IMR-90 (cell line): Measurements from ENCODE around the gene KLK14. TPM values are rescaled to one million over a fixed set of nuclear protein-coding genes. Genes with fewer than 3 reads are reported as not detected.

Source experiments
- ATAC-seq: fragments of 200-7000 bp; cut with Tn5 transposase; 2 replicates; pipeline ENCODE4 v1.9.1; 2020; ENCODE audit warnings: low read depth, mild to moderate bottlenecking, moderate library complexity
- BruUV-seq: library from RNA; stranded (reverse); fragments of 400-500 nt; replicated peaks from 2 replicates; lab custom pipeline; 2021; lab: Mats Ljungman, UMichigan
- CTCF ChIA-PET: fragments of 300-600 bp; formaldehyde crosslinking; extraction: SDS; loops from one replicate; lab custom pipeline; 2021; ENCODE audit warnings: antibody characterized with exemption; lab: Yijun Ruan, JAX
- POLR2A ChIA-PET: fragments of 300-600 bp; sonication (Branson Sonifier 250); formaldehyde crosslinking; loops from one replicate; lab custom pipeline; 2022; ENCODE audit warnings: antibody characterized with exemption; ENCODE audit not compliant: unreplicated experiment; lab: Charles Lee
- DNase-seq: peaks from one replicate; pipeline ENCODE4 v3.0.0; 2013
- H2AFZ ChIP-seq: replicated peaks from 2 replicates; pipeline ENCODE3; 2013; ENCODE audit warnings: low read length, mild to moderate bottlenecking; ENCODE audit not compliant: poor library complexity
- H2AK5ac ChIP-seq: 2 replicates; pipeline ENCODE4 v1.6.1; 2013; ENCODE audit warnings: low read depth, low read length, inconsistent platforms
- H2AK9ac ChIP-seq: replicated peaks from 2 replicates; pipeline ENCODE3; 2013; ENCODE audit warnings: mild to moderate bottlenecking, low read depth, low read length, moderate library complexity; ENCODE audit not compliant: poor library complexity
- H2BK120ac ChIP-seq: 2 replicates; pipeline ENCODE4 v1.6.1; 2013; ENCODE audit warnings: low read depth, low read length, inconsistent platforms
- H2BK15ac ChIP-seq: 3 replicates; pipeline ENCODE4 v1.6.1; 2013; ENCODE audit warnings: low read depth, low read length, inconsistent platforms
- H2BK20ac ChIP-seq: 2 replicates; pipeline ENCODE4 v1.6.1; 2013; ENCODE audit warnings: low read depth, mild to moderate bottlenecking, inconsistent platforms, low read length, moderate library complexity
- H2BK5ac ChIP-seq: 2 replicates; pipeline ENCODE4 v1.6.1; 2013; ENCODE audit warnings: mild to moderate bottlenecking, low read depth, low read length, inconsistent platforms; ENCODE audit not compliant: poor library complexity, severe bottlenecking
- H3K14ac ChIP-seq: replicated peaks from 2 replicates; pipeline ENCODE4 v1.6.1; 2013; ENCODE audit warnings: low read depth, low read length, inconsistent platforms
- H3K18ac ChIP-seq: 2 replicates; pipeline ENCODE4 v1.6.1; 2013; ENCODE audit warnings: low read depth, low read length, control low read depth
- H3K23ac ChIP-seq: 2 replicates; pipeline ENCODE4 v1.6.1; 2013; ENCODE audit warnings: low read depth, low read length, inconsistent platforms
- H3K27ac ChIP-seq: 2 replicates; pipeline ENCODE4 v1.5.1; 2013; ENCODE audit warnings: mild to moderate bottlenecking, control low read depth, low read length; ENCODE audit not compliant: insufficient read depth
- H3K27me3 ChIP-seq: 2 replicates; pipeline ENCODE4 v1.6.1; 2013; ENCODE audit warnings: low read length; ENCODE audit not compliant: control insufficient read depth, insufficient read depth
- H3K36me3 ChIP-seq: 2 replicates; pipeline ENCODE4 v1.6.1; 2013; ENCODE audit warnings: low read length, mixed read lengths; ENCODE audit not compliant: control insufficient read depth, insufficient read depth
- H3K4ac ChIP-seq: 2 replicates; pipeline ENCODE4 v1.6.1; 2013; ENCODE audit warnings: low read depth, low read length, inconsistent platforms
- H3K4me1 ChIP-seq: 2 replicates; pipeline ENCODE4 v1.6.1; 2013; ENCODE audit warnings: low read length, mixed read lengths; ENCODE audit not compliant: control insufficient read depth, insufficient read depth
- H3K4me2 ChIP-seq: 2 replicates; pipeline ENCODE4 v1.6.1; 2013; ENCODE audit warnings: low read depth, mild to moderate bottlenecking, control low read depth, low read length, moderate library complexity
- H3K4me3 ChIP-seq: 2 replicates; pipeline ENCODE4 v1.5.1; 2013; ENCODE audit warnings: low read depth, mild to moderate bottlenecking, control low read depth, low read length, moderate library complexity; ENCODE audit not compliant: insufficient read depth
- H3K56ac ChIP-seq: 2 replicates; pipeline ENCODE4 v1.6.1; 2013; ENCODE audit warnings: low read length, inconsistent platforms; ENCODE audit not compliant: insufficient read depth; ENCODE audit errors: extremely low read depth
- H3K79me1 ChIP-seq, 2 experiments: 2 replicates each; pipeline ENCODE4 v1.6.1; 2013; ENCODE audit warnings: low read length in 2 of 2, inconsistent platforms in 1 of 2, low read depth in 1 of 2
- H3K9ac ChIP-seq: 2 replicates; pipeline ENCODE4 v1.6.1; 2013; ENCODE audit warnings: low read depth, low read length, control low read depth
- H3K9me1 ChIP-seq: 2 replicates; pipeline ENCODE4 v1.6.1; 2013; ENCODE audit warnings: low read length, inconsistent platforms; ENCODE audit not compliant: insufficient read depth
- H3K9me3 ChIP-seq: 2 replicates; pipeline ENCODE4 v1.6.1; 2013; ENCODE audit warnings: low read length; ENCODE audit not compliant: control insufficient read depth, insufficient read depth
- H4K20me1 ChIP-seq: 2 replicates; pipeline ENCODE4 v1.6.1; 2013; ENCODE audit warnings: low read length, inconsistent platforms; ENCODE audit not compliant: insufficient read depth
- H4K5ac ChIP-seq: 2 replicates; pipeline ENCODE4 v1.6.1; 2013; ENCODE audit warnings: mild to moderate bottlenecking, low read depth, low read length, control low read depth
- H4K8ac ChIP-seq, 2 experiments: 2 replicates each; pipeline ENCODE4 v1.6.1; 2013; ENCODE audit warnings: low read depth in 2 of 2, low read length in 2 of 2, control low read depth in 1 of 2, inconsistent platforms in 1 of 2
- H4K91ac ChIP-seq: 2 replicates; pipeline ENCODE4 v1.6.1; 2013; ENCODE audit warnings: low read depth, low read length, inconsistent platforms; ENCODE audit not compliant: insufficient read depth
- CEBPB ChIP-seq: IDR thresholded peaks from 2 replicates; pipeline ENCODE4 v1.6.1; 2012; ENCODE audit warnings: low read depth, low read length, improper control_type of control experiment
- CTCF ChIP-seq: conservative IDR thresholded peaks from 2 replicates; pipeline ENCODE4 v1.5.1; 2012; ENCODE audit warnings: mild to moderate bottlenecking, low read depth, low read length, improper control_type of control experiment
- MAFK ChIP-seq: IDR thresholded peaks from 2 replicates; pipeline ENCODE4 v1.6.1; 2012; ENCODE audit warnings: low read depth, low read length, improper control_type of control experiment
- MAZ ChIP-seq: IDR thresholded peaks from 2 replicates; pipeline ENCODE4 v1.6.1; 2012; ENCODE audit warnings: low read depth, mild to moderate bottlenecking, low read length, improper control_type of control experiment, moderate library complexity, borderline replicate concordance
- POLR2A ChIP-seq: IDR thresholded peaks from 2 replicates; pipeline ENCODE4 v1.6.1; 2012; ENCODE audit warnings: mild to moderate bottlenecking, low read depth, low read length
- RCOR1 ChIP-seq: IDR thresholded peaks from 2 replicates; pipeline ENCODE4 v1.6.1; 2012; ENCODE audit warnings: mild to moderate bottlenecking, low read length, improper control_type of control experiment; ENCODE audit not compliant: insufficient replicate concordance
- RFX5 ChIP-seq: IDR thresholded peaks from 2 replicates; pipeline ENCODE4 v1.8.0; 2012; ENCODE audit warnings: low read depth, mild to moderate bottlenecking, low read length, moderate library complexity
- SMC3 ChIP-seq: fragments of 150-350 bp; IDR thresholded peaks from 2 replicates; pipeline ENCODE4 v1.6.1; 2016; ENCODE audit warnings: low read depth, mild to moderate bottlenecking, antibody characterized with exemption, low read length, moderate library complexity
- USF2 ChIP-seq: fragments of 150-350 bp; IDR thresholded peaks from 2 replicates; pipeline ENCODE4 v1.6.1; 2017; ENCODE audit warnings: mild to moderate bottlenecking, antibody characterized with exemption, low read length, low read depth
- WGBS, 2 experiments: methylation state at CpG; one replicate each; pipeline versions ENCODE4 v1.1.5 to v1.1.7; 2013; ENCODE audit warnings: missing lambda C conversion rate in 2 of 2; ENCODE audit not compliant: insufficient read length in 1 of 2; ENCODE audit errors: extremely low coverage in 2 of 2; 5-methylcytosine and 5-hydroxymethylcytosine counted together
- dilution Hi-C: fragments of 300-500 bp; cut with HindIII; formaldehyde crosslinking; loops from one replicate; pipeline ENCODE4 v1.14.3; 2018; ENCODE audit warnings: low sequenced_read_pairs; ENCODE audit not compliant: unreplicated experiment
- in situ Hi-C: fragments of 300-500 bp; cut with MboI; formaldehyde crosslinking; loops from 3 replicates; pipeline ENCODE4 v1.14.3; 2019; ENCODE audit warnings: low sequenced_read_pairs, inconsistent platforms, mixed read lengths
- intact Hi-C: fragments of 100-400 bp; cut with micrococcal nuclease; formaldehyde crosslinking; loops from 2 replicates; pipeline ENCODE4 v1.10.0; 2022
- polyA plus RNA-seq, 3 experiments: library from polyadenylated mRNA; depleted of rRNA; stranded (reverse); fragments of >200 nt; gene quantifications; 2 replicates each; pipeline ENCODE4 v1.2.3, GENCODE V29; 2012; ENCODE audit warnings: low replicate concordance in 1 of 3
- total RNA-seq: library from RNA; depleted of rRNA; stranded (reverse); fragments of >200 nt; gene quantifications from 2 replicates; pipeline ENCODE4 v1.2.3, GENCODE V29; 2012

KLK14 gene
- total and polyA plus RNA-seq, 2 of the 4 experiments (the other 2 are of a cell fraction): not detected

- intact Hi-C loops (no loop called here), in situ Hi-C loops (no loop called here), dilution Hi-C loops (no loop called here)
- H3K18ac ChIP-seq: no peak overlapping the region
- CTCF ChIA-PET: no interaction called here
- no peak overlapping the region for H2BK20ac ChIP-seq
- H2BK5ac ChIP-seq: no peak overlapping the region
- H2BK15ac ChIP-seq: no peak overlapping the region
- H3K4me2 ChIP-seq: no peak overlapping the region
- POLR2A ChIA-PET: no interaction called here
- no peak overlapping the region for H3K56ac ChIP-seq
- H4K5ac ChIP-seq: no peak overlapping the region
- H3K4me3 ChIP-seq: no peak overlapping the region
- no peak for ATAC-seq
- H2AFZ ChIP-seq: no peak overlapping the region
- no TSS peak for BruUV-seq
- no peaks in the 10 kb centered on the region for H3K36me3 ChIP-seq
- H2AK9ac ChIP-seq: no peak overlapping the region
- H2BK120ac ChIP-seq: no peak overlapping the region
- 44% methylated on average over 3 of the region's 7 CpGs; no CpG with 5 or more reads in 1 of the 2 experiments for WGBS, 2 experiments
- DNase-seq: no peak
- no peaks in the 10 kb centered on the region for H4K20me1 ChIP-seq
- H3K4me1 ChIP-seq: no peaks in the 10 kb centered on the region
- H3K27me3 ChIP-seq: no peaks in the 10 kb centered on the region
- no peak for TF ChIP-seq MAZ
- TF ChIP-seq USF2: no peak
- no peak for TF ChIP-seq POLR2A
- no peak for TF ChIP-seq RFX5
- TF ChIP-seq MAFK: no peak
- no peak for TF ChIP-seq CEBPB
- no peak for TF ChIP-seq CTCF
- TF ChIP-seq RCOR1: no peak
- no peak for TF ChIP-seq SMC3
- no peak overlapping the region for H3K27ac ChIP-seq
- H3K9me3 ChIP-seq: peaks cover 2% of the 10 kb centered on the region; the same call in 1 of the 2 replicates
- H3K9me1 ChIP-seq: no peaks in the 10 kb centered on the region
- H3K4ac ChIP-seq: no peak overlapping the region
- no peak overlapping the region for H3K9ac ChIP-seq
- no peak overlapping the region for H4K91ac ChIP-seq
- no peak overlapping the region for H3K23ac ChIP-seq
- no peak overlapping the region for H2AK5ac ChIP-seq
- H3K79me1 ChIP-seq: no peaks in the 10 kb centered on the region
- H4K8ac ChIP-seq: no peak overlapping the region
- H3K14ac ChIP-seq: no peak overlapping the region
Measured at GRCh38 chr19:51066393-51067186, 16.1 kb downstream of the KLK14 start.
